Activated naive CD8-positive, alpha-beta T cell treated with anti-CD3 and anti-CD28 coated beads for 36 hours (primary cell): ENCODE results near the gene CEP85L. TPM values are rescaled to one million over a fixed set of nuclear protein-coding genes. Genes with fewer than 3 reads are reported as not detected.

Experiments used
- DNase-seq: peaks from one replicate; pipeline ENCODE4 v3.0.0; 2021
- H3K27ac Mint-ChIP-seq: one replicate; pipeline ENCODE4 v1.8.0; 2022; ENCODE audit warnings: mild to moderate bottlenecking, moderate library complexity, mixed read lengths
- H3K27me3 Mint-ChIP-seq: one replicate; pipeline ENCODE4 v1.8.0; 2022; ENCODE audit warnings: mild to moderate bottlenecking, mixed read lengths
- H3K36me3 Mint-ChIP-seq: one replicate; pipeline ENCODE4 v1.8.0; 2021; ENCODE audit warnings: mild to moderate bottlenecking, mixed read lengths
- H3K4me1 Mint-ChIP-seq: one replicate; pipeline ENCODE4 v1.8.0; 2021; ENCODE audit warnings: mixed read lengths
- H3K4me3 Mint-ChIP-seq: one replicate; pipeline ENCODE4 v1.8.0; 2022; ENCODE audit warnings: mild to moderate bottlenecking, moderate library complexity, mixed read lengths
- H3K9me3 Mint-ChIP-seq: one replicate; pipeline ENCODE4 v1.8.0; 2022; ENCODE audit warnings: mixed read lengths
- total RNA-seq, 2 experiments: library from RNA; stranded (reverse); gene quantifications; one replicate each; pipeline ENCODE4 v1.2.3, GENCODE V29; 2021

CEP85L gene
- total RNA-seq, 2 experiments from 2014 or later = 34.7 to 41.9 TPM

GRCh38 chr6:118669561-118669960 is 18.2 kb upstream of the CEP85L start:
- Mint-ChIP-seq H3K4me3 (no peak overlapping the region), H3K27me3 (no peaks in the 10 kb centered on the region), H3K36me3 (peaks cover 34% of the 10 kb centered on the region), H3K27ac (no peak overlapping the region), H3K9me3 (peaks cover 2% of the 10 kb centered on the region), H3K4me1 (peaks cover 81% of the 10 kb centered on the region)
- DNase-seq = no peak

GRCh38 chr6:118668761-118669385 is 17.5 kb upstream of the CEP85L start:
- no peak overlapping the region for H3K27ac Mint-ChIP-seq
- H3K27me3 Mint-ChIP-seq = no peaks in the 10 kb centered on the region
- peaks cover 86% of the 10 kb centered on the region for H3K4me1 Mint-ChIP-seq
- H3K4me3 Mint-ChIP-seq = no peak overlapping the region
- H3K36me3 Mint-ChIP-seq = peaks cover 32% of the 10 kb centered on the region
- peaks cover 2% of the 10 kb centered on the region for H3K9me3 Mint-ChIP-seq
- DNase-seq = no peak

GRCh38 chr6:118667988-118668387 is 16.6 kb upstream of the CEP85L start:
- Mint-ChIP-seq H3K4me3 (no peak overlapping the region), H3K27ac (no peak overlapping the region), H3K9me3 (peaks cover 2% of the 10 kb centered on the region), H3K4me1 (peaks cover 85% of the 10 kb centered on the region), H3K36me3 (peaks cover 29% of the 10 kb centered on the region), H3K27me3 (no peaks in the 10 kb centered on the region)
- DNase-seq = no peak

- peak overlapping the region; percentile 97 for H3K27ac Mint-ChIP-seq
- H3K27me3 Mint-ChIP-seq = no peaks in the 10 kb centered on the region
- peaks cover 83% of the 10 kb centered on the region for H3K4me1 Mint-ChIP-seq
- H3K4me3 Mint-ChIP-seq = peak overlapping the region; percentile 86
- DNase-seq = no peak
- peaks cover 36% of the 10 kb centered on the region for H3K36me3 Mint-ChIP-seq
- peaks cover 2% of the 10 kb centered on the region for H3K9me3 Mint-ChIP-seq
These were observed 13.6 kb upstream of the CEP85L start for GRCh38 chr6:118665011-118665410.

GRCh38 chr6:118663993-118664985 is 12.9 kb upstream of the CEP85L start:
- peaks cover 38% of the 10 kb centered on the region for H3K36me3 Mint-ChIP-seq

GRCh38 chr6:118661831-118662230 is 10.4 kb upstream of the CEP85L start:
- Mint-ChIP-seq H3K27me3 (no peaks in the 10 kb centered on the region), H3K36me3 (peaks cover 37% of the 10 kb centered on the region), H3K4me3 (no peak overlapping the region), H3K9me3 (peaks cover 2% of the 10 kb centered on the region), H3K4me1 (peaks cover 79% of the 10 kb centered on the region), H3K27ac (peak overlapping the region; percentile 42)
- DNase-seq = no peak

More at GRCh38 chr6:118663993-118664985, 12.9 kb upstream of the CEP85L start:
- Mint-ChIP-seq H3K9me3 (peaks cover 2% of the 10 kb centered on the region), H3K27me3 (no peaks in the 10 kb centered on the region), H3K4me3 (peak overlapping the region; percentile 86), H3K4me1 (peaks cover 83% of the 10 kb centered on the region), H3K27ac (peak overlapping the region; percentile 97)
- DNase-seq = no peak

GRCh38 chr6:118660218-118660569 is 8.8 kb upstream of the CEP85L start:
- Mint-ChIP-seq H3K27me3 (no peaks in the 10 kb centered on the region), H3K4me1 (peaks cover 79% of the 10 kb centered on the region), H3K9me3 (no peaks in the 10 kb centered on the region), H3K27ac (peak overlapping the region; percentile 90), H3K36me3 (peaks cover 42% of the 10 kb centered on the region), H3K4me3 (peak overlapping the region; percentile 50)
- peak; percentile 65 for DNase-seq

- H3K36me3 Mint-ChIP-seq = peaks cover 46% of the 10 kb centered on the region
- peak overlapping the region; percentile 50 for H3K4me3 Mint-ChIP-seq
- no peaks in the 10 kb centered on the region for H3K9me3 Mint-ChIP-seq
- no peak for DNase-seq
- H3K27me3 Mint-ChIP-seq = no peaks in the 10 kb centered on the region
- peaks cover 77% of the 10 kb centered on the region for H3K4me1 Mint-ChIP-seq
- peak overlapping the region; percentile 90 for H3K27ac Mint-ChIP-seq
These were observed 8.3 kb upstream of the CEP85L start for GRCh38 chr6:118659513-118660217.

GRCh38 chr6:118656847-118657451 is 5.6 kb upstream of the CEP85L start:
- Mint-ChIP-seq H3K4me1 (peaks cover 70% of the 10 kb centered on the region), H3K27me3 (no peaks in the 10 kb centered on the region), H3K27ac (peak overlapping the region; percentile 93), H3K36me3 (peaks cover 35% of the 10 kb centered on the region), H3K4me3 (peak overlapping the region; percentile 40), H3K9me3 (no peaks in the 10 kb centered on the region)
- DNase-seq = no peak

- no peak for DNase-seq
- Mint-ChIP-seq H3K27me3 (no peaks in the 10 kb centered on the region), H3K27ac (peak overlapping the region; percentile 92), H3K36me3 (peaks cover 28% of the 10 kb centered on the region), H3K4me3 (peak overlapping the region; percentile 90), H3K4me1 (peaks cover 43% of the 10 kb centered on the region), H3K9me3 (no peaks in the 10 kb centered on the region)
These were observed 742 bp upstream of the CEP85L start for GRCh38 chr6:118652051-118652615.

GRCh38 chr6:118650582-118651281 is 659 bp downstream of the CEP85L start:
- Mint-ChIP-seq H3K27me3 (no peaks in the 10 kb centered on the region), H3K36me3 (peaks cover 27% of the 10 kb centered on the region), H3K4me1 (peaks cover 36% of the 10 kb centered on the region), H3K9me3 (no peaks in the 10 kb centered on the region), H3K27ac (peak overlapping the region; percentile 89), H3K4me3 (peak overlapping the region; percentile 87)
- peak; percentile 65 for DNase-seq

GRCh38 chr6:118649918-118650581 is 1.3 kb downstream of the CEP85L start:
- no peak for DNase-seq
- Mint-ChIP-seq H3K27me3 (no peaks in the 10 kb centered on the region), H3K27ac (peak overlapping the region; percentile 89), H3K4me3 (peak overlapping the region; percentile 87), H3K4me1 (peaks cover 33% of the 10 kb centered on the region), H3K9me3 (no peaks in the 10 kb centered on the region), H3K36me3 (peaks cover 26% of the 10 kb centered on the region)

GRCh38 chr6:118648866-118649554 is 2.4 kb downstream of the CEP85L start:
- Mint-ChIP-seq H3K36me3 (peaks cover 32% of the 10 kb centered on the region), H3K27ac (no peak overlapping the region), H3K9me3 (no peaks in the 10 kb centered on the region), H3K4me3 (peak overlapping the region; percentile 87), H3K27me3 (no peaks in the 10 kb centered on the region), H3K4me1 (peaks cover 38% of the 10 kb centered on the region)
- no peak for DNase-seq
